Stimulated activated naive B cell treated with anti-CD40 and anti-IgM and Interleukin-4, amounts not matched to agents 10 μg/mL and 1 μg/mL and 100 μg/mL, for 72 hours (primary cell): Measurements from ENCODE around the gene PCDH9.

Experiments used
- ATAC-seq, 2 donors: fragments of 150-1000 bp; cut with Tn5 transposase; replicated peaks; 2 replicates each; pipeline ENCODE4 v1.10.0; 2021; ENCODE audit warnings: moderate library complexity in 1 of 2
- DNase-seq: peaks from one replicate; pipeline ENCODE4 v3.0.0; 2021
- H3K27ac Mint-ChIP-seq: one replicate; pipeline ENCODE4 v1.8.0; 2022; ENCODE audit warnings: mild to moderate bottlenecking, mixed read lengths
- H3K27me3 Mint-ChIP-seq, 2 donors: one replicate each; pipeline ENCODE4 v1.8.0; 2022; ENCODE audit warnings: mixed read lengths in 2 of 2
- H3K36me3 Mint-ChIP-seq, 2 donors: one replicate each; pipeline ENCODE4 v1.8.0; 2022; ENCODE audit warnings: mixed read lengths in 2 of 2, mild to moderate bottlenecking in 1 of 2
- H3K4me1 Mint-ChIP-seq, 2 donors: one replicate each; pipeline ENCODE4 v1.8.0; 2022; ENCODE audit warnings: mixed read lengths in 2 of 2, mild to moderate bottlenecking in 1 of 2
- H3K4me3 Mint-ChIP-seq, 2 donors: one replicate each; pipeline ENCODE4 v1.8.0; 2022; ENCODE audit warnings: mild to moderate bottlenecking in 2 of 2, mixed read lengths in 2 of 2, moderate library complexity in 1 of 2
- H3K9me3 Mint-ChIP-seq, 2 donors: one replicate each; pipeline ENCODE4 v1.8.0; 2022; ENCODE audit warnings: mixed read lengths in 2 of 2, mild to moderate bottlenecking in 1 of 2

PCDH9 gene

DNA sequence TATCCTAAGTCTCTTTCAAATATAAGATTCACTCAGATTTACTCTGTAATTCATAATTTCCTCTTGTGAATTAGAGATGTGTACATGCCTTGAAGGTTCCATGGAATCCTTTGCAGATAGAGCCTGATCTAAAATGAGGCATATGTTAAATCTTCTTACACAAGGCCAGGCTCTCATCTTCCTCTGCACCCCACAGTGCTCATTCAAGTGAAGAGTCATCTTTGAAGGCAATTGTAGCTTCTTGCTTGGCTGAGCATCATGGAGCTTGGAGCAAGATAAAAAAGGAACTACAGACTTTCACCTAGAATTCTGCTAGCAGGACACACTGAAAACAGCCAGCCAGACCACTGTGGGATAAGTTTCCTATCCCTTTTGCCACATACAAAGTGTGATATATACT, 566.4 kb downstream of the PCDH9 start:
- ATAC-seq = no peak
- H3K4me1 Mint-ChIP-seq = peaks cover 19 to 22% of the 10 kb centered on the region in 2 donors
- peaks cover 0 to 2% of the 10 kb centered on the region in 2 donors for H3K9me3 Mint-ChIP-seq

DNA sequence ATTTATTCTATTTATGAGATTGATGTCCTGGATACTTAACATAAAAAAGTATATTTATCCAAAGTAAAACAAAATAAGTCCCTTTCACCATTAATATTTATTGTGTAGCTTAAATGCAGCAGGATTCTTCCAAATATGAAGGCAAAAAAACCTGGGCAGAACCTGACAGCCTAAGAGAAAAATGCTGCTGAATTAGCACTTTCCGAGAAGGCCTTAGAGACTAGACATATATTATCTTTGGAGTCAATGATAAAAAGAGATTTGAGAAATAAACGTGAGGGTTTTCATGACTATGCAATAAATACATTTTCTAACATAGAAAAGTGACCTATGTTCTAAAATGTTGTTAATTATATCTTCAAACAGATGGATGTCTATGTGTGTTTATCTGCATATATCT, 566.9 kb downstream of the PCDH9 start:
- H3K27ac Mint-ChIP-seq = no peak overlapping the region
- no peaks in the 10 kb centered on the region for H3K36me3 Mint-ChIP-seq
- DNase-seq (no peak), ATAC-seq (no peak)
- peaks cover 19 to 22% of the 10 kb centered on the region in 2 donors for H3K4me1 Mint-ChIP-seq
- H3K27me3 Mint-ChIP-seq = no peaks in the 10 kb centered on the region
- H3K4me3 Mint-ChIP-seq = no peak overlapping the region
- H3K9me3 Mint-ChIP-seq = peaks cover 0 to 2% of the 10 kb centered on the region in 2 donors

More for the DNA sequence above, 566.4 kb downstream of the PCDH9 start:
- H3K27ac Mint-ChIP-seq = no peak overlapping the region
- H3K36me3 Mint-ChIP-seq = no peaks in the 10 kb centered on the region
- DNase-seq = no peak
- no peaks in the 10 kb centered on the region for H3K27me3 Mint-ChIP-seq
- H3K4me3 Mint-ChIP-seq = no peak overlapping the region

DNA sequence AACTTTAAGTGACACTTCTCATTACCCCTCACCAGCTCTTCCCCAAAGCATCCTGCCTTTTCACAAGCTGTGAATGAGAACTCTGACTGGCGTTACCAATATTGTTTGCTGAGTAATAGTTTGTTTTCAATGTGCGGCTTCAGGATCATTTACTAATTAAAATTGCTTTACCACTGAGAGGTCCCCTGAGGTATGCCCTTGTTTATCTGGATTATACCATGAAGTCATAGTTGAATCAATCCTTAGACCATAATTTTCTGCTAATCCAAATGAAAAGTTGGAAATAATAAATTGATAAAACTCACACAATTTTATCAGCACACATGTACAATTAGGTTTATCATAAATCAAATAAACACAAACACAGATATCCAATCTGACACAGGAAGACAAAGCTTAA, 568.8 kb downstream of the PCDH9 start:
- ATAC-seq (no peak), DNase-seq (no peak)
- no peaks in the 10 kb centered on the region for H3K27me3 Mint-ChIP-seq
- H3K27ac Mint-ChIP-seq = peak overlapping the region; percentile 65
- H3K36me3 Mint-ChIP-seq = no peaks in the 10 kb centered on the region
- H3K4me1 Mint-ChIP-seq = peaks cover 25 to 33% of the 10 kb centered on the region in 2 donors
- H3K9me3 Mint-ChIP-seq = peaks cover 0 to 2% of the 10 kb centered on the region in 2 donors
- no peak overlapping the region for H3K4me3 Mint-ChIP-seq

DNA sequence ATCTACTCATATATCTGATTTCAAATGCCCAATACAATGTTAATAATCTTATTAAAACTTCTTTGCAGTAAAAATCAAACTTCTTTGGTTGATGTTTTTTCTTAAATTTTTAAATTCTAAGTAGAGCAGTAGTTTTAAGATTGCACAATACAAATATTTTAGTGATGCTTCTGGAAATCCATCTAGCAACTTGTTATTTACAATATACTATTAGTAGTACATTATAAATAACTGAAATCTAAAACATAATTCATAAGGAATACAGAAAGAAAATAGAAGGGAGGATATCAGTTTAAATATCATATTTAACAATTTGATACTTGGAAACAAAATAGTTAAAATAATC, 569.7 kb downstream of the PCDH9 start:
- ATAC-seq = no peak
- Mint-ChIP-seq H3K36me3 (no peaks in the 10 kb centered on the region), H3K4me3 (no peak overlapping the region), H3K4me1 (peaks cover 26 to 40% of the 10 kb centered on the region in 2 donors), H3K27me3 (no peaks in the 10 kb centered on the region), H3K9me3 (peaks cover 0 to 2% of the 10 kb centered on the region in 2 donors), H3K27ac (no peak overlapping the region)
- DNase-seq = no peak

DNA sequence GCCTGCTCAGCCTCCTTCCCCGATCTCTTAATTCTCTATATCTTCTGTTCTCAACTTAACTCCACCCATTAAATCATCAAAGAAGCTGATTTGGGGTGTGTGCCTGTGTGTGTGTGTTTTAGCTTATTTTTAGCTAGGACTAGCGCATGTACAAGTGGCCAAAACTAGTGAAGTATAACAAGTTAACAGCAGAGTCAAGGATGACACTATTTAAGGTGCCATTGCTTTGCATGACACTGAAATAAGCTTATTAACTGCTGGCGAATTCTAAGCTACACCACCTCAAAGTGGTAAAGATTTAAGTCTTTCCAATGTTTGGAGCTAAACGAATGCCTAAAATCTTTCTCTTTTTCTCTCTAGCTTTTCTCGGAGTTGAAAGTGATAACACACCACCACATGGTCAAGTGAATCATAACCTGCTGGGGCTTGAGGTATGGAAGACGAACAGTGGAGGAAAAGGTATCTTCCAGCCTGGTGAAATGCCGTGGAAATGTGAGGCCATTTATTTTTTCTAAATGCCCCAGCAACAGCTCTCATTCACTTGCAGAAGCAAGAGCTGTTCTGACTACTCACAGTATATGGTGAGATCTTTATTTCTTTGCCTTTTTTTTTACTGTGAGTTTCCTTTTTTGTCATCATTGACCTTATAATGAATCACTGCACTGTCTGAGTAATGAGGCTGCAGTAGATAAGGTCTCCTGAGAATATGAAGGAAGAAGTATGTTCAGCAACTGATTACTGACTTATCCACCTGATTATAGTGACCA, 570.3 kb downstream of the PCDH9 start:
- ATAC-seq = peak; percentile 96 to 98
- Mint-ChIP-seq H3K27ac (peak overlapping the region; percentile 96), H3K4me1 (peaks cover 26 to 40% of the 10 kb centered on the region in 2 donors), H3K4me3 (peak overlapping the region; percentile 83 to 84), H3K27me3 (no peaks in the 10 kb centered on the region), H3K36me3 (no peaks in the 10 kb centered on the region), H3K9me3 (peaks cover 0 to 2% of the 10 kb centered on the region in 2 donors)
- DNase-seq = peak; percentile 16

DNA sequence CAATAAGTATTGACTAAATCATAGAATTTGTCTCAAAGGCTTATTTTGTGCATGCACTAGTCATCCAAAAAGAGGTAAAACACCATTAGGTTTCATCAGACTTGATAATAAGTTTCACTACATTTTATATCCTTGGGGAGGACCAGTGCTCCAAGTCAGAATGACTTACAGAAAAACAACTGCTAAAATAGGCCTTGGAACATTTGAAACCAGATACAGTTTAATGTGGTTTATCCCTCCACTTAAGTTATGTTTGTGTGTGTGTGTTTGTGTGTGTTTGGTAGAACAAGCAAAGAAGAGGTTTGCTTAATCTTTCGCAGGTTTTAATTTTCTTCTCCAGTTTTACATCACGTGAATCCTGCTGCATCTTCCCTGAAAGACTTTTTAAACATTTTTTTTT, 570.9 kb downstream of the PCDH9 start:
- Mint-ChIP-seq H3K4me1 (peaks cover 26 to 40% of the 10 kb centered on the region in 2 donors), H3K36me3 (no peaks in the 10 kb centered on the region), H3K9me3 (no peaks in the 10 kb centered on the region), H3K27me3 (no peaks in the 10 kb centered on the region), H3K27ac (peak overlapping the region; percentile 96), H3K4me3 (peak overlapping the region; percentile 83 to 84)
- ATAC-seq (no peak), DNase-seq (no peak)

DNA sequence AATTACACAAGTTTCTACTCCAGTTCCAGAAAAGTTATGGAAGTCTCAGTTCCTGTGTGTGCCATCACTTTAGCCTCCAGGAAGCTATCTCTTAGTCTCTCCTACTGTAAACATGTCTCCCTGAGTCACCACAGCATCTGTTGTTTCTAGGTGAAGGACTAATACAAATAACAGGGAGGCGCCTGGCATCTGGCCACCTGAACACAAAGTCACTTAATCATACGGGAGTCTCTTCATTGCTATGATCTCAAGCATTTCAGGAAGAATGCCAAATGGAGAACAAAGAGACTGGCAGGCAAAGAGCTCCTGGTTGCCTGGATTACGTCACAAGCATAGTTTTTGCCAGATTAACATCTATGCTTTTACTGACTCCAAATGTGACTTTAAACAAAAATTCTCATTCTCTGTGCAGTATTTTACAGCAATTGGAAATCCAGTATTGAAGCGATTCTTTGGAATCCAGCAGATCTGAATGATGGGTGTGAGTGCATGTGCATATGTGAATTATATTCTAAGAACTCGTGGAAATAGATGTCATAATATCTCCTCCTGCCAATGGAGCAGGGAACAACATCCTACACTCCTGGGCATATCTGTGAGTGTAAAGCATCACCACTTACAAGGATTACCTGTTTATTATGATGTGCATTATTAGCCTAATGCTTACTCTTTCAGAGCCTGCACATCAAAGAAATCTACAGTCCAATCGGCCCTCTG, 572.8 kb downstream of the PCDH9 start:
- no peaks in the 10 kb centered on the region for H3K9me3 Mint-ChIP-seq
- H3K27me3 Mint-ChIP-seq = no peaks in the 10 kb centered on the region
- H3K4me3 Mint-ChIP-seq = peak overlapping the region; percentile 39 to 48
- no peaks in the 10 kb centered on the region for H3K36me3 Mint-ChIP-seq
- H3K4me1 Mint-ChIP-seq = peaks cover 24 to 40% of the 10 kb centered on the region in 2 donors
- H3K27ac Mint-ChIP-seq = peak overlapping the region; percentile 84
- ATAC-seq = no peak
- no peak for DNase-seq

- no peak overlapping the region for H3K27ac Mint-ChIP-seq
Measured at GRCh38 chr13:66655847-66656454, 574.2 kb downstream of the PCDH9 start.

DNA sequence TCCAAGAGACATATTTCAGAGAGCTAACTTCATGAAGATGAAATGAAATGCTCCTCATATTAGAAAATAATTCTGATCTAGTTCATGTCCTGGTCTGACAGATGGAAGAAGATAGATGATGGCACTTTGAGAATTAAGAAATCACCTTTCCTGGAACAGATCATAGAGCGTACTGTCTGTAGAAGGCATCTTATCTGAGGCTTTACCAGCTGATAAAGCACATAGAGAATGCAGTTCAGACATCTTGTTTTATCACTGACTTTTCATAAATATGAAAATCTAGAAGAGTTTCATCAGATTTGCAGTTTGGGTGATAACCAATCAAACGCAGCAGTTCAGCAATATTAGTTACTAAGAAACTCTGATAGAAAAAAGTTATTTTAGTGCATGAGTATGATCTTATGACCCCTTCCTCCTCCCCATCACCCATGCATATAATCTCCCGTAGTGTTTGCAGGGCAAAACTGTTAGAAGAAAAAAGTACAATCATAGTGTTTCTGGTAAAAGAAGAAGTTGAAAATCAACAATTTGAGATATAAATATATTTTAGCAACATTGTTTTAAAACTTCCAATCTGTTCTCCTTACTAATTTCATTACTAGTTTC, 585.2 kb downstream of the PCDH9 start:
- H3K4me3 Mint-ChIP-seq = peak overlapping the region; percentile 44
- H3K4me1 Mint-ChIP-seq = peaks cover 17 to 31% of the 10 kb centered on the region in 2 donors
- peaks cover 2 to 4% of the 10 kb centered on the region in 2 donors for H3K9me3 Mint-ChIP-seq
- no peaks in the 10 kb centered on the region for H3K27me3 Mint-ChIP-seq
- no peaks in the 10 kb centered on the region for H3K36me3 Mint-ChIP-seq
- H3K27ac Mint-ChIP-seq = peak overlapping the region; percentile 25
- peak; percentile 55 to 70 for ATAC-seq
- DNase-seq = no peak

More at GRCh38 chr13:66655847-66656454, 574.2 kb downstream of the PCDH9 start:
- ATAC-seq (no peak), DNase-seq (no peak)
- Mint-ChIP-seq H3K4me1 (peaks cover 20 to 32% of the 10 kb centered on the region in 2 donors), H3K27me3 (no peaks in the 10 kb centered on the region), H3K36me3 (no peaks in the 10 kb centered on the region), H3K9me3 (peaks cover 0 to 5% of the 10 kb centered on the region in 2 donors), H3K4me3 (no peak overlapping the region)

- H3K4me3 Mint-ChIP-seq = peak overlapping the region in 1 of 2 donors; percentile 54
- H3K4me1 Mint-ChIP-seq = peaks cover 16 to 38% of the 10 kb centered on the region in 2 donors
- H3K27me3 Mint-ChIP-seq = no peaks in the 10 kb centered on the region
- peak overlapping the region; percentile 63 for H3K27ac Mint-ChIP-seq
- peak; percentile 70 to 75 for ATAC-seq
- no peak for DNase-seq
- no peaks in the 10 kb centered on the region for H3K36me3 Mint-ChIP-seq
- peaks cover 0 to 4% of the 10 kb centered on the region in 2 donors for H3K9me3 Mint-ChIP-seq
Measured at GRCh38 chr13:66640231-66640630, 589.9 kb downstream of the PCDH9 start.

DNA sequence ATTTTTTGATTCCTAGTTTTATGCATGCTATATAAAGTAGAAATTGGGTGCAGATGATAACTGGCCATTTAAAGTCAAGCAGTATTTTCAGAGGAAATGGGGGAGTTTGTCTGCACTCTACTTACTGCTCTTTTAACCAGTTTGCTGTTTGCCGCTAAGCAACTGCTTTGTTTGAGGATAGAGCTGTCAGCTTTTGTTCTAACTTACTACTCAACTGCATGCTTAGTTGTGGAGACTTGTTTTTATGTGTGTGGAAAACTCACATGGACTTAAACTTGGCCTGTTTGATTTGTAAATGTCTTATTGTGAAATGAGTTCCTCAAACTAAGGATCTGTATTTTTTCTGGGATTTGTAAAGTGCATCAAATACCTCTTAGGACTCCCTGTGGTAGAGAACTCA, 591.1 kb downstream of the PCDH9 start:
- H3K27ac Mint-ChIP-seq = peak overlapping the region; percentile 20
- H3K4me1 Mint-ChIP-seq = peaks cover 12 to 30% of the 10 kb centered on the region in 2 donors
- H3K36me3 Mint-ChIP-seq = no peaks in the 10 kb centered on the region

GRCh38 chr13:66635526-66635925, 594.6 kb downstream of the PCDH9 start:
- Mint-ChIP-seq H3K4me3 (no peak overlapping the region), H3K9me3 (no peaks in the 10 kb centered on the region), H3K36me3 (no peaks in the 10 kb centered on the region), H3K27me3 (no peaks in the 10 kb centered on the region), H3K4me1 (peaks cover 12 to 23% of the 10 kb centered on the region in 2 donors), H3K27ac (no peak overlapping the region)
- peak in 1 of 2 donors; percentile 45 for ATAC-seq
- DNase-seq = no peak

More for the DNA sequence above, 591.1 kb downstream of the PCDH9 start:
- Mint-ChIP-seq H3K4me3 (no peak overlapping the region), H3K27me3 (no peaks in the 10 kb centered on the region), H3K9me3 (peaks cover 0 to 4% of the 10 kb centered on the region in 2 donors)
- no peak for DNase-seq
- ATAC-seq = no peak

DNA sequence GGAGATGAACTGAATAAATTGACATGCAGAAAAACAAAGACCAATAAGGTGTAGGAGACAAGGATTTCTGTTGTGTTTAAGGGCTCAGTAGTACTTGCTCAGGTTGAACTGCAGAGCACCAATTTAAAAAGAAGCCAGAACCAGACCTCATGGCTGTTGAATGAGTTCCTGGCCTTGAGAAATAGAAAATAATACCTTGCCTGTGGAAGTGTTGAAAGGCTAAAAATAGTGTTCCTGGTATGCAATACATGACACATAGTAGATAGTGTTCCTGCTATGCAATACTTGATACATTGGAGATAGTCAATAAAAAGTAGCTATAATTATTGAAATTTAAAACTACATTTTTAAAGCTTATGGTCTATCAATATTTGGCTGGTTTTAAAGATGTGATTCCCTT, 595.8 kb downstream of the PCDH9 start:
- no peak for ATAC-seq
- Mint-ChIP-seq H3K9me3 (peaks cover 0 to 2% of the 10 kb centered on the region in 2 donors), H3K4me1 (peaks cover 7 to 14% of the 10 kb centered on the region in 2 donors), H3K27me3 (no peaks in the 10 kb centered on the region), H3K4me3 (no peak overlapping the region), H3K27ac (no peak overlapping the region), H3K36me3 (peaks cover 0 to 3% of the 10 kb centered on the region in 2 donors)
- DNase-seq = no peak

GRCh38 chr13:66627512-66627911, 602.6 kb downstream of the PCDH9 start:
- no peak overlapping the region for H3K27ac Mint-ChIP-seq
- ATAC-seq (no peak), DNase-seq (no peak)
- H3K27me3 Mint-ChIP-seq = no peaks in the 10 kb centered on the region
- peaks cover 4 to 7% of the 10 kb centered on the region in 2 donors for H3K36me3 Mint-ChIP-seq
- no peaks in the 10 kb centered on the region for H3K4me1 Mint-ChIP-seq
- H3K4me3 Mint-ChIP-seq = no peak overlapping the region
- H3K9me3 Mint-ChIP-seq = peaks cover 5 to 7% of the 10 kb centered on the region in 2 donors
